Measurements from ENCODE around the gene TVP23A. TPM values are rescaled to one million over a fixed set of nuclear protein-coding genes. Genes with fewer than 3 reads are reported as not detected.

Gene TVP23A
- polyA plus RNA-seq, 1 of the 3 experiments (the other 2 are of a cell fraction): 0.35 TPM

- H3K4me3 ChIP-seq (ENCODE audit: low read depth in 2 of 2, low read length in 1 of 2): no peak overlapping the region
- 84% methylated on average over 6 of the region's 7 CpGs for WGBS (ENCODE audit: low lambda C conversion rate)
- H3K4me1 ChIP-seq (ENCODE audit: control insufficient read depth in 1 of 2, insufficient read depth in 2 of 2, low read depth in 1 of 2, low read length in 1 of 2): peaks cover 0 to 6% of the 10 kb centered on the region in 2 experiments; a peak in 1 of 4 replicates
- no peaks in the 10 kb centered on the region for H3K9me2 ChIP-seq
- no peaks in the 10 kb centered on the region for H3K79me2 ChIP-seq (ENCODE audit: insufficient read depth)
- POLR2A ChIA-PET: no interaction called here
- no peaks in the 10 kb centered on the region for H4K20me1 ChIP-seq (ENCODE audit: insufficient read depth)
- H3K9ac ChIP-seq: no peak overlapping the region
- peaks cover 3 to 6% of the 10 kb centered on the region in 2 experiments for H3K36me3 ChIP-seq (replicated peaks in 1 of 2; ENCODE audit: control insufficient read depth in 1 of 2, insufficient read depth in 2 of 2, low read length in 1 of 2)
- H3K27ac ChIP-seq (ENCODE audit: low read depth in 2 of 2, low read length in 1 of 2): peak overlapping the region in 1 of 2 experiments; percentile 45; a peak in 1 of 4 replicates
- H3K27me3 ChIP-seq (ENCODE audit: insufficient read depth): no peaks in the 10 kb centered on the region
- no peak overlapping the region for H2AFZ ChIP-seq (ENCODE audit: low read depth)
- H3F3A ChIP-seq (replicated peaks; ENCODE audit: insufficient read depth): no peaks in the 10 kb centered on the region
- peak; percentile 52 for DNase-seq
- H3K4me2 ChIP-seq: no peak overlapping the region
- TF ChIP-seq USF1 (IDR thresholded peaks at IDR 0.05; ENCODE audit: borderline replicate concordance, low read depth): no peak
- TF ChIP-seq EZH2phosphoT487 (IDR thresholded peaks at IDR 0.05; ENCODE audit: borderline replicate concordance, low read depth): no peak
- TF ChIP-seq NFIC (IDR thresholded peaks at IDR 0.05; ENCODE audit: borderline replicate concordance): no peak
- no peak for TF ChIP-seq ELF1 (IDR thresholded peaks at IDR 0.05)
- TF ChIP-seq GATA2 (CRISPR knock-in tag; IDR thresholded peaks at IDR 0.05): peak; percentile 47
- TF ChIP-seq, protein P1, sequence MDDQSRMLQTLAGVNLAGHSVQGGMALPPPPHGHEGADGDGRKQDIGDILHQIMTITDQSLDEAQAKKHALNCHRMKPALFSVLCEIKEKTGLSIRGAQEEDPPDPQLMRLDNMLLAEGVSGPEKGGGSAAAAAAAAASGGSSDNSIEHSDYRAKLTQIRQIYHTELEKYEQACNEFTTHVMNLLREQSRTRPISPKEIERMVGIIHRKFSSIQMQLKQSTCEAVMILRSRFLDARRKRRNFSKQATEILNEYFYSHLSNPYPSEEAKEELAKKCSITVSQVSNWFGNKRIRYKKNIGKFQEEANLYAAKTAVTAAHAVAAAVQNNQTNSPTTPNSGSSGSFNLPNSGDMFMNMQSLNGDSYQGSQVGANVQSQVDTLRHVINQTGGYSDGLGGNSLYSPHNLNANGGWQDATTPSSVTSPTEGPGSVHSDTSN (IDR thresholded peaks at IDR 0.05): no peak
- no peaks in the 10 kb centered on the region for H3K9me3 ChIP-seq
- CTCF ChIA-PET: no interaction called here
Measured at GRCh38 chr16:10767127-10767526, 51.5 kb downstream of the TVP23A start.

- CTCF ChIA-PET: interaction anchor here (0.6 to 1.7 kb wide), 2 partner anchors 25 to 153 kb away, joined by 3 to 7 read pairs; no protein-coding TSS in a partner anchor
- WGBS (ENCODE audit: low lambda C conversion rate): no CpG with 5 or more reads among the region's 4 CpGs
- H3K9ac ChIP-seq: no peak overlapping the region
Measured at GRCh38 chr16:10765772-10766171, 52.8 kb downstream of the TVP23A start.

More at GRCh38 chr16:10765772-10766171, 52.8 kb downstream of the TVP23A start:
- Histone ChIP-seq H2AFZ (ENCODE audit: low read depth) (no peak overlapping the region), H3K4me2 (no peak overlapping the region), H3K9me2 (no peaks in the 10 kb centered on the region), H3K79me2 (ENCODE audit: insufficient read depth) (no peaks in the 10 kb centered on the region), H3K9me3 (no peaks in the 10 kb centered on the region), H3K27ac (ENCODE audit: low read depth in 2 of 2, low read length in 1 of 2) (no peak overlapping the region), H3F3A (replicated peaks; ENCODE audit: insufficient read depth) (no peaks in the 10 kb centered on the region), H3K4me1 (ENCODE audit: control insufficient read depth in 1 of 2, insufficient read depth in 2 of 2, low read depth in 1 of 2, low read length in 1 of 2) (peaks cover 0 to 6% of the 10 kb centered on the region in 2 experiments; a peak in 1 of 4 replicates), H3K36me3 (replicated peaks in 1 of 2; ENCODE audit: control insufficient read depth in 1 of 2, insufficient read depth in 2 of 2, low read length in 1 of 2) (peaks cover 8 to 18% of the 10 kb centered on the region in 2 experiments), H4K20me1 (ENCODE audit: insufficient read depth) (no peaks in the 10 kb centered on the region), H3K4me3 (ENCODE audit: low read depth in 2 of 2, low read length in 1 of 2) (no peak overlapping the region), H3K27me3 (ENCODE audit: insufficient read depth) (no peaks in the 10 kb centered on the region)
- no peak for DNase-seq
- TF ChIP-seq FOSL2 (IDR thresholded peaks at IDR 0.05; ENCODE audit: borderline replicate concordance, low read depth) (no peak), SIN3A (IDR thresholded peaks at IDR 0.05; ENCODE audit: borderline replicate concordance, low read depth, low read length) (no peak), MXI1 (IDR thresholded peaks at IDR 0.05; ENCODE audit: low read depth, low read length) (no peak), NFIC (IDR thresholded peaks at IDR 0.05; ENCODE audit: borderline replicate concordance) (no peak), NRF1 (IDR thresholded peaks at IDR 0.05; ENCODE audit: low read depth, low read length) (no peak), USF1 (IDR thresholded peaks at IDR 0.05; ENCODE audit: borderline replicate concordance, low read depth) (no peak), TEAD4 (IDR thresholded peaks at IDR 0.05; ENCODE audit: borderline replicate concordance, insufficient read depth) (no peak), EZH2phosphoT487 (IDR thresholded peaks at IDR 0.05; ENCODE audit: borderline replicate concordance, low read depth) (no peak), MEF2A (IDR thresholded peaks at IDR 0.05; ENCODE audit: borderline replicate concordance, low read depth) (no peak), EP300 (IDR thresholded peaks at IDR 0.05; ENCODE audit: borderline replicate concordance in 1 of 2, low read depth in 1 of 2, low read length in 1 of 2) (no peak)
- TF ChIP-seq, protein P1 (IDR thresholded peaks at IDR 0.05): no peak
- POLR2A ChIA-PET: interaction anchor here (0.6 kb wide), 1 partner anchor 22 kb away, joined by 3 read pairs; no protein-coding TSS in a partner anchor
